Loucy (cell line): ENCODE results near the gene SPC24.

Source experiments
- CTCF ChIP-seq: fragments of 200-600 bp; sonication (generic); conservative IDR thresholded peaks from 2 replicates; pipeline ENCODE4 v1.5.1; 2014; ENCODE audit warnings: mild to moderate bottlenecking, antibody characterized with exemption, low read length
- EZH2phosphoT487 ChIP-seq: fragments of 200-600 bp; IDR thresholded peaks from 2 replicates; pipeline ENCODE4 v1.6.1; 2018; ENCODE audit warnings: antibody characterized with exemption, mild to moderate bottlenecking, moderate library complexity, borderline replicate concordance

GRCh38 chr19:11096210-11096841 is 59.3 kb downstream of the SPC24 start:
- TF ChIP-seq CTCF, result no peak
- no peak for TF ChIP-seq EZH2phosphoT487
